GM18499 (cell line): ENCODE data around the gene NPAS4.
"Not testable (repeated sequence)": the region's sequence is repeated elsewhere in the genome, so short reads cannot be mapped to it uniquely, and the experiment has no call there.

Source experiments
- ATAC-seq: cut with Tn5 transposase; IDR thresholded peaks from one replicate; pipeline ENCODE4 v1.9.1; 2021; ENCODE audit warnings: moderate number of reproducible peaks; ENCODE audit not compliant: insufficient read depth, unreplicated experiment

The NPAS4 gene

DNA sequence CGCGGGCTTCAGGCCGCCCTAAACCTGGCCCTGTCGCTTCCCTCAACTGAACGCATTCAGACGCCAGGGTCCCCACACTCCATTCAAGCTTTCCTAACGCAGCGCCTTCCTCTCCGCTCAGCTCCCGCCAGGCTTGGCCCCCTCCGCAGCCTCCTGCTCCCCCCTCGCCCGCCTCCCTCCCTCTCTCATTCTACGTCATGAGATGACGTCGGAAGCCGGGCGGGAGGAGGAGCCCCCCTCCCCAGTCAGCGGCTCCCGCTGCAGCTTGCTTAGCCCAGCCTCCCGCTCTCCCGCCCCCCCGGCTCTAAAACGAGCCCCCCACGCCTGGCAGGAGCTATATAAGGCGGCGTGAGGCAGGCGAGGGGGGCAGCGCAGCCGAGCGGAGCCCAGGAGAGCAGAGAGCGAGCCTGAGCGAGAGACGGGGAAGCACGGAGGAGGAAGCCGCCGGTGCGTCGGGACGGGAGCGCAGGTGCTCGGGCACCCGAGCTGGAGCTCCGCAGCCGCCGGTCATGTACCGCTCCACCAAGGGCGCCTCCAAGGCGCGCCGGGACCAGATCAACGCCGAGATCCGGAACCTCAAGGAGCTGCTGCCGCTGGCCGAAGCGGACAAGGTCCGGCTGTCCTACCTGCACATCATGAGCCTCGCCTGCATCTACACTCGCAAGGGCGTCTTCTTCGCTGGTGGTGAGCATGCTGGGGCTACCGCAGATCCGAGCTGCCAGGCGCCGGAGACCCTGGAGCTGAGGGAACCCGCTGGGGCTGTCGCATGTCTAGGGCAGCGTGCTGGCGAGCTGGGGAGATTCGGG is at the start of gene NPAS4:
NPAS4 (plus strand) TSS at position 365 of the 806 bp plus-strand sequence; CDS start at position 510, 145 bp downstream.
- ATAC-seq: no peak

DNA sequence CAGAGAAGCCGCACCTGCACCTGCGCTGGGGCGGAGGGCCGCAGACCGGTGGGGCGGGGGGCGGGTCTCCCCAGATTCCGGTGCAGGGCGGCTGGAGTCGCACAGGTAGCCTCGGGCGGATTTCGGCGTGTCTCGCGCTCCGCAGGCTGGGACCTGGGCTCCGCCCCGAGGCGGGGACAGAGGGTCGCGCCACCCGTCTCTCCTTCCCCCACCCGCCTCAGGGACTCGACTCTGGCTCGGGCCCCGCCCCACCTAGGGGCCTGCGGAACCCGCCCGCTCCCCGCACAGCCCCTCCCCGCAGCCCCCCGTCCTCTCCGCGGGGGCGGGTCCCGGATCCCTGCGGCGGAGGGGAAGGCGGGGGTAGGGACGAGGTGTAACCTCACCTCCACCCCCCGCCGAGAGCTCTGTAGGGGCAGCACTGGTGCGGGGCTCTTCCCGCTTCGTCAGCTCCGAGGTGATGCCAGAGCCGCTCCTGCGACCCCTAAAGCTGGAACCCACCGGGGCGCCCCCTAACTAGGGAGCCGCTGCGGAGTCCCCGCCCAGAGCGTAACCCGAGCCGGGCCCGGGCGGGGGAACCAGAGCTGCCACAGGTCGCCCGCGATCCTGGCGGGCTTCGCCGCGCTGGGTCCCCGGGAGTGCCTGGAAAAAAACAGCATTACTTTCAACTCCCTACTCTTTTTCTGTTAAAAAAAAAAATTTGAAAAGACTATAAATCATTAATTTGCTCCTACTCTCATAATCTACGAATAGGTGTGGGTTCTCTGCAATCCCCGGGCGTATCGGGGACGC is 49.0 kb upstream of the NPAS4 start, which contains the start of gene SLC29A2:
SLC29A2 (minus strand) TSS at position 134 of the 789 bp plus-strand sequence. CDS start 169 bp downstream, outside the sequence.
- no peak for ATAC-seq

DNA sequence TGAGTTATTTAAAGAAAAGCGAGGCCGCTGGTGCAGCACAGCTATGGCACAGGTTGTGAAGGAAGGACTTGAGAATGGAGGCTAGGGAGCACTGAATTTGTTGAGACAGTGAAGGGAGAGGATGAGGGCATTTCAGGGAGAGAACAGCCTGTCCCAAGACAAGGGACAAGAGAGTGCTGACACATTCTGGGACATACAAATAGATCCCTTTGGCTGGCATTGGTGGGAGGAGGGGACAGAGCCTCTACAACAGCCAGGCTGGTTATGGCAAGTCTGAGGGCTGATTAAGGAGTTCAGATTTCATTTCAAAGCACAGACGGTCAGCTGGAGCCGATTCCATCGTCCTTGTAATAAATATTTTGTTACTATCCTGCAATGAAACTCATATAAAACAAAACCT is 47.6 kb upstream of the NPAS4 start:
- no peak for ATAC-seq

DNA sequence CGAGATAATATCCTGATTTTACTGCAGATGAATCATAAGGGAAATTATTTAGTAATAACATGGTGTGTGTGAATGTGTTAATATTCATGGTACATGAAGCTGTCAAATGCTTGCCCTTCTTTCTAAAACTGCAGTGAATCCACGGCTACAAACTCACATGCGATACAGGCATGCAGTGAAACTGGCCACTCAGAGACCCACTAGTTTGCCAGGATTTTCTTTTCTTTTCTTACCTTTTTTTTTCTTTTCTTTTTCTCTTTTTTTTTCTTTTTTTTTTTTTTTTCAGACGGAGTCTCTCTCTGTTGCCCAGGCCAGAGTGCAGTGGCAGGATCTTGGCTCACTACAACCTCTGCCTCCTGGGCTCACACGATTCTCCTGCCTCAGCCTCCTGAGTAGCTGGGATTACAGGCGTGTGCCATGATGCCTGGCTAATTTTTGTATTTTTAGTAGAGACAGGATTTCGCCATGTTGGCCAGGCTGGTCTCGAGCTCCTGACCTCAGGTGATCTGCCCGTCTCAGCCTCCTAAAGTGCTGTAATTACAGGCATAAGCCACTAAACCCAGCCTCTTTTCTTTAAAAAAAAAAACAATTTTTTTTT is 47.0 kb upstream of the NPAS4 start:
- not testable (repeated sequence) for ATAC-seq

DNA sequence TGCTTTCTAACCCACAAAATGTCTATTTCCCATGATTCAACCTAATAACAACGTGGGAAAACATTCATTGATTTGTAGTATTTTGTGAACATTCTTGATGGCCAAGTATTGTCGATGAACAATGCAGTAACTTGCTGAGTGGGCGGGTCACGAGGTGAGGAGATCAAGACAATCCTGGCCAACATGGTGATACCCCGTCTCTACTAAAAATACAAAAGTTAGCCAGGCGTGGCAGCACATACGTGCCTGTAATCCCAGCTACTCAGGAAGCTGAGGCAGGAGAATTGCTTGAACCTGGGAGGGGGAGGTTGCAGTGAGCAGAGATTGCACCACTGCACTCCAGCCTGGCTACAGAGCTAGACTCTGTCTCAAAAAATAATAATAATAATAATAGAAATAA is 40.6 kb upstream of the NPAS4 start:
- not testable (repeated sequence) for ATAC-seq

DNA sequence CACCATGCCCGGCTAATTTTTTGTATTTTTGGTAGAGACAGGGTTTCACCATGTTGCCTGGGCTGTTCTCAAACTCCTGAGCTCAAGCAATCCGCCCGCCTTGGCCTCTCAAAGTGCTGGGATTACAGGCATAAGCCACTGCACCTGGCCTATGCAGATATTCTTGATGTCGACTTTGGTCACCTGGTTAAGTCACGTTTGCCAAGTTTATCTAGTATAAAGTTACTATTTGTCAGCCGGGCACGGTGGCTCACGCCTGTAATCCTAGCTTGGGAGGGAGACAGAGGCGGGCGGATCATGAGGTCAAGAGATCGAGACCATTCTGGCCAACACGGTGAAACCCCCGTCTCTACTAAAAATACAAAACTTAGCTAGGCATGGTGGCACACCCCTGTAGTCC is 36.5 kb upstream of the NPAS4 start:
- ATAC-seq: not testable (repeated sequence)

DNA sequence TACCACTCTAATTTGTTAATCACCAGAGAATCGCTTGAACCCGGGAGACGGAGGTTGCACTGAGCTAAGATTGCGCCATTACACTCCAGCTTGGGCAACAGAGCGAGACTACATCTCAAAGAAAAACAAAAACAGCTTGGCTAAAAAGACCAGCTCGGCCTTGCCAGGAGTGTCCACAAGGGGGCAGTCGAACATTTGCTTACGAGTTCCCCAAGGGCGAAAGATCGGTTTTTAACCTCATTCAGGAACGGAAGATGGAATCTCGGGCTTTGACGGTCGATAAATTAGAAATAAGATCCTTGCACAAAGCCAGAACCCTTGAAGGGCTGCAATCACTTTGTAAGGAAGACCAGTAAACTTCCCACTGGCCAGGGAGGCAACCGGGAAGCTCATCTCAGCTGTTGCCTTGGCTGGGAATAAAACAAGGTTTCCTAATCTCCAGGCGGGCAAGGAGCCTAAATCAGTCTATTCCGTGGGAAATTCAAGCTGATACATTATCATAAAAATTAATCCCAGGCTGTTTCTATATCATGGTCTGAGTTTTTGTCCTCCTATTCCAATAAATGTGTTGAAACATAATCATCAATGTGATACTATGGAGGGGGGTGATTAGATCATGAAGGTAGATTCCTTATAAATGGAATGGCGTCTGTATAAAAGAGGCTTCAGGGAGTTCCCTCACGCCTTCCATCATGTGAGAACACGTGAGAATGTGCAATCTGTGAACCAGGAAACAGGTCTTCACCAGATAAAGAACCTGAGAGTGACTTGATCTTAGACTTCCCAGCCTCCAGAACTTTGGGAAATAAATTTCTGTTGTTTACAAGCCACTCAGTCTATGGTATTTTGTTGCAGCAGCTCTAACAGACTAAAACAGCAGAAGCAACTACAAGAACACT is 34.4 kb upstream of the NPAS4 start:
- ATAC-seq: no peak

DNA sequence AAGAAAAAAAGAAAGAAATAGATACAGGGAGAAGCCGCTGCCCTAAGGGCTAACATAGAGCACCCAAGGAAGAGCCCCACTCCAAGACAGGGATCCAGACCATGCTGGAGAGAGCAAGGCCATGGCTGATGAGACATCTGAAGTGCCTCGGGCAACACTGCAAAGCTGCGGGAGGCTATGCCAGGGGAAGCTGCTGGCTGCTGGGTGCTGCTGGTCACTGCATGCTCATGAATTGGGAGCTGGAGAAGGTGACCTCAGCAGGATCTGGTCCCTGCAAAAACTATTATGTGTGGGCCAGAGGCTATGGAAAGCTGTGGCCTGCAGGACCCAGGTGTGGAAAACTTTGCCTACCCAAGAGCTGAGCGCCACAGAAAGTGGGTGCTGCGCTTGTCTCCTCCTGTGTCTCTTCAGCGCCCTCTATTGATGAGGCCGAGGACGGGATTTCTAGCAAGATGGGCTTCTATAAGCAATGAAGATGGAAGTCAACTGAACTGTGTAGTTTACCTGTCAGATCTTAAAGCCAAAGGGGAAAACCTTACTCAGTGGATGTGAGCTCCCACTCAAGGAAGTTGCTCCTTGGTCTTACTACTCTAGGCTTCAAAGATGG is 32.0 kb upstream of the NPAS4 start:
- no peak for ATAC-seq

DNA sequence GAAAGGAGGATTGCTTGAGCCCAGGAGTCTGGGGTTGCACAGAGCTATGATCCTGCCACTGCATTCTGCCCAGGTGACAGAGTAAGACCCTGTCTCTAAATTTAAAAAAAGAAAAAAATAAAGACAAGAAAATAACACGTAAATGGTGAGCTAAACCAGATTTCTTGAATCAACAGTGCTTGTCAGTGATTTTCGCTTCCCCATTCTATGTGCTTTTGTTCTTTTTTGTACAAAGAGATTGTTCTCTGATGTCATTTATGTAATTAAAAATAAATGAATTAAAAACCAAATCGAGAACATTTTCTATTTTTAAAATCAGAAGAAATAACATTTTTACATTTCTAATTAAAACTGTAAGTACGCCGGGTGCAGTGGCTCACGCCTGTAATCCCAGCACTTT is 29.5 kb upstream of the NPAS4 start:
- ATAC-seq: no peak

DNA sequence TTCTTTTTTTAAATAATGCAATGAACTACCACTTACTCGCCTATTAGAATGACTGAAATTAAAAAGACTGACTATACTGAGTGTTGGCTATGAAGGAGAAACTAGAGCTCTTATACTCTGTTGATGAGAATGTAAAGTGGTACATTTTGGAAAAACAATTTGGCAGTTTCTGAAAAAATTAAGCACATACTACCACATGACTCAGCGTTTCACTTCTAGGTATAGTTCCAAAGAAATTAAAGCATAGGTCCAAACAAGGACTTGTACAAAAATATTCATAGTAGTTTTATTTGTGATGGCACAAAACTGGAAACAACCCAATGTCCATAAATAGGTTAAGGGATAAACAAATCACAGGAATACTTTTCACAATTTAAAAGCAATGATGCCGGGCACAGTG is 26.9 kb upstream of the NPAS4 start:
- no peak for ATAC-seq

DNA sequence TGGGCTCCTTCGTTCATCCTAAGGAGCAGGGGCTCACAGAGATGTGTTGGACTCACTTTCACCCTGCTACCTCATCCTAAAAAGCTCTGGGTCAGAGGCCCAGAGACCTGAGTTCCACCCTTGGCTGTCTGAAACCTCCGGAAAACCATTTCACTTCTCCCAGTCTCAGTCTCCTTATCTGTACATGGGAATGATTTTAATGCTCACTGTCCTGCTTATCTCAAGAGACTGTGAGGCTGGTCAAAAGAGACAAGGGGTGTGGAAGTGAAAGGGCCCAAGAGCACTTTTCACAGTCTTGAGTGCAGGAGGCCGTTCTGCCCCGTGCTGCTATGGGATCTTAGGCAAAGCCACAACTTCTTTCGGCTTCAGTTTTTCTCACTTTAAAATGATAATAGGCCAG is 13.2 kb upstream of the NPAS4 start:
- ATAC-seq: no peak

DNA sequence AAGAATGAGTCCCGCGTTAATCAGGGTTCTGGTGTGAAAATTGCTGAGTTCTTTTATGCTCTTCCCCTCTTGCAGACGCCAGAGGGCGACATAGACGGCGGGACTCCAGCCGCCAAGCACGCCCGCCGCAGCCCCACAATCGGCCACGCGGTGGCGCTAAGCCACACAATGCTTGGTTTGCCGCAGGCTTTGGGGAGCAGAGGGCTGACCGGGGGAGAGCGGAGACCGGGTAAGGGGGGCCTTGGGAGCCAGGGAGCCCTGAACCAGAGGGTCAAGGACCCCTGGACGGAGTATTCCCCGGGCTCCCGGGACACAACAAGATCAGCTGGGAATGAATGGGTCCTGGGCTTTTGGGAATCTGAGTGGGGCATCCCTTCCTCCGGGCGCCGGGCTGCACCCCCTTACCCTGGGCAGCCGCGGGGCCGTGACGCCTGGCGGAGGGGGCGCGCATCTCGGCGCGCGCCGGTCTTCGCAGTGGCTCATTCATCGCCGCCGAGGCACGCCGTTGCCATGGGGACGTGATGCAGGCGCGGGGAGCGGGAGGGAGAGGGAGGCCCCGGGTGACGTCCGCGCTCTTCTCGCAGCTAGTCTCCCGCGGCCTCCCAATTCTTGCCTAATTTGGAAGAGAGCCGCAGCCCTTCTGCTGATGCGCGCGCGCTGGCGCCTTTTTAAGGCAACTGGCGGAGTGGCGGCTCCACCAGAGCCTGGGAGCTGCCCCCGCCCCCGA is 12.2 kb upstream of the NPAS4 start:
- ATAC-seq: no peak

DNA sequence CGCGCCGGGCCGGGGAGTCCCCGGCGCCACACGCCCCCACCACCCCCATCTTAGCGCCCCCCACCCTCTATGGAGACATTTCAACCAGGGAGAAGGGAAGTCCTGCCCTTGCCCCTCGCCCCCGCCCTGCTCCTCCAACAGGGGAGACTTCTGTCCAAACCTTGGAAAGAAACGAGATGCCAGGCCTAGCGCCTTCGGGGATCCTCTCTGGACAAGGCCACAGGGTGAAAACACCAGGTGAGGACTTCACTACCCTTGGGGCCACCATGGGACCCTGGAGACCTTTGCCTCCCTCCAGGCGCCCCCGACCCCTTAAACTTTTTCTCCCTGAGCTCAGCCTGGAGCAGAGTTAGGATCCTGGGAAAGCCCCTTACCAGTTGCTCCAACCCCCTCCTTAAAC is 11.6 kb upstream of the NPAS4 start:
- ATAC-seq: no peak

DNA sequence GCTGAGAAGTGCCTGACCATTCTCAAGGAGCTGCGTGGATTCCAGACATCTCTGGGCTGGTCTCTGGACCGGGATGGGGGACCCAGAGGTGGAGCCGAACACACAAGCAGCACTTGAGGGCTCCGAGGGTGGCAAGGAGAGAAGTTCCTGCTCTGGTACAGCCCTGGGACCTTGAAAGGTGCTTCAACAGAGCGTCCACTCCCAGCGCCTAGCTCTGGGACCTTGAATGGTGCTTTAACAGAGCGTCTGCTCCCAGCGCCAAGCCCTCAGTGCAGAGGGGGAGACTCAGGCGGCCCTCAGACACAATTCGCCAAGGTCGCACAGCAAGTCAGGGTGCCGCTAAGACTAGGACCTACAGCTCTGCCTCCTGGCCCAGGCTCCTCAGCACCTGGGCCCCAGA is 10.6 kb upstream of the NPAS4 start:
- no peak for ATAC-seq

DNA sequence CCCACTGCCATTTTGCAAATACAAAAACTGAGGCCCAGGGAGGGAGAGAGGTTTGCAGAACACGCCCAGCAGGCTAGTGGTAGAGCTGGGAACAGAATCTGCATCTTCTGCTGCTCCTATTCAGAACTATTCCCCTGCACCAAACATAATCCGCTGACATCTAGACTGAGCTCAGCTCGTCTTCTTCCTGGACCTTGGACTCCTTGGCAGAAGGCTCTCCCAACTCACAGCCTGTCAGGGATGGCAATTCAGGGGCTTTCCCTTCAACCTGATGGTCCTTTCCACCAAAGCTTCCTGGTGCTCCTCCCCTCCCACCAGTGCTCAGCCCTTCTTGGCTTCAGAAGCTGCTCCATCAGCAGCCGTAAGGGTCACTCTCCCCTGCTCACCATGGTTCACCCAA is 9.5 kb upstream of the NPAS4 start:
- no peak for ATAC-seq

DNA sequence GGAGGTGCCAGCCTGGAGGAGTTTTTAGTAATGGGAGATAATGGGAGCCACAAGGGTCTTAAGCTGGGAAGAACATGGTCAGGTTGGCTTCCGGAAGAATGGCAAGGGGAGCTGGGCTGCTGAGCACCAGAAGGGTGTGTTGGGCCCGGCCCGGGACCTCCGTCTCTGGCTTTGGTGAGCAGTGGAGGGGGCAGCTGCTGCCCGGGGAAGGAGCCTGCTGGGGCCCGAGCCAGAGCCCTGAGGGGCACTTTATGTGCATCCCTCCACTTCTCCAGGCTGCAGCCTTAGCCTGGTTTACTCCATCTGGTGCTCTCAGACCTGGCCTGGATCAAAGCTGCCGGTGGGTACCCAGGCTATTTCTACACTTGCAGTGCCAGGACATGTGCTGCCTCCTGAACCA is 8.7 kb upstream of the NPAS4 start:
- no peak for ATAC-seq

DNA sequence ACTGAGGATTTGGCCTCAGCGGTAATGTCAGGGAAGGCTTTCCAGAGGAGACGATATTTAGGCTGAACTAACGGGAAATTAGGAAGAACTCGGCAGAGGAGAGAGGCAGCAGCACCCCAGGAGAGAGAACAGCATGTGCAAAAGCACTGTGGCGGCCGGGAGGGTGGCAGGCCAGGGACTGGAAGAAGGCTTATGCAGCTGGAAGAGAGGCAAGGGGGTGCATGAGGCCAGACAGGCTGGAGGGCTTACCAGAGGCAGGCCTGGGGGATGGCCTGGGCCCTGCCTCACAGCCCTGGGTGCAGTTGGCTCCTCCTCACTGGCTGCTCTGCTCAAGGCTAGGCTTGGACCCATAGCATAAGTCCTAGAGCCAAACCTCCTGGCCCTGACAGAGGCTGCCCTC is 7.7 kb upstream of the NPAS4 start:
- ATAC-seq: no peak

DNA sequence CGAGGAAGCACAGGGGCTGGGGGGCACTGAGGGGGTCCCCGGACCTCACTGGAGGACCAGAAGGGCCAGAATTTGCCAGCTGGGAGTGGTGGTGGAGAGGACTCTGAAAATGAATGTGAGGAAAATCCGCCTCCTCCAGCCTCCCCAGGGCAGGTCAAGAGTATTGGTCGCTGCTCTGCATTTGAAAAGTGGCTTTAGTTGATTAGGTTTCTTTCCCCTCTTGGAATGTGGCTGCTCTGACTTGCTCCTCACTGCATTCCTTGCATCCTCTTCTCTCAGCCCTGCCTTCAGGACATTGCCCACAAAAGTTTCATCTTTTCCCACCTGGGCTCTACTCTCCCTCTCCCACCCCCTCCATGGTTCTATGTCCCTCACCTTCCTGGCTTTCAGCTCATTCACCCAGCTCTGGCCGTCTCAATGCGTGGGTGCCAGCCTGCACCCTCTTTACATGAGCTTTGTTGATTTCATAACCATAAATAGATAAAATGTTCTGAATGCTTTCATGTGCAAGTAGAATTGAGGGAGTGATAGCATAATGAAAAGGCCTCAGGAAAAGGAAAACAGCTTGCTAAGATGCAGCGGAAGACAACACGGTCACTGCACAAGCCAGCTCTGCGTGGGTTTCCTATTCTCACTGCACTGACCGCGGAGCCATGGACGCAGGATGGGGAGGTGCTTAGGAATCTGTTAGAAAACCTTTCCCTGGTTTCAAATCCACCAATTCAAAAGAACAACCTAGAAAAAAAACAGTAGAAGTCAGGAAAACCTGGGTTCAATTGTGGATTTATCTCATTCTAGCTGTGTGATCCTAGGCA is 6.5 kb upstream of the NPAS4 start:
- ATAC-seq: no peak
